ENCODE data around the gene ATG13.

GRCh38 chr11:46680815-46681214, 63.5 kb downstream of the ATG13 start:
- no peak for TF ChIP-seq CTCF (optimal IDR thresholded peaks at IDR 0.05 in 1 of 3, IDR thresholded peaks at IDR 0.05 in 1 of 3, conservative IDR thresholded peaks at IDR 0.05 in 1 of 3; ENCODE audit: extremely low read depth in 1 of 3, insufficient read depth in 2 of 3, low read length in 3 of 3)
- no peak for TF ChIP-seq EZH2 (IDR thresholded peaks at IDR 0.05; ENCODE audit: low read length)

All from keratinocyte (primary cell).